Measurements from ENCODE around the gene WRAP53.
A peak's percentile ranks its signal among the peaks of the same experiment; 100 is the strongest.
"Not testable (repeated sequence)": the region's sequence is repeated elsewhere in the genome, so short reads cannot be mapped to it uniquely, and the experiment has no call there.

Gene WRAP53

DNA sequence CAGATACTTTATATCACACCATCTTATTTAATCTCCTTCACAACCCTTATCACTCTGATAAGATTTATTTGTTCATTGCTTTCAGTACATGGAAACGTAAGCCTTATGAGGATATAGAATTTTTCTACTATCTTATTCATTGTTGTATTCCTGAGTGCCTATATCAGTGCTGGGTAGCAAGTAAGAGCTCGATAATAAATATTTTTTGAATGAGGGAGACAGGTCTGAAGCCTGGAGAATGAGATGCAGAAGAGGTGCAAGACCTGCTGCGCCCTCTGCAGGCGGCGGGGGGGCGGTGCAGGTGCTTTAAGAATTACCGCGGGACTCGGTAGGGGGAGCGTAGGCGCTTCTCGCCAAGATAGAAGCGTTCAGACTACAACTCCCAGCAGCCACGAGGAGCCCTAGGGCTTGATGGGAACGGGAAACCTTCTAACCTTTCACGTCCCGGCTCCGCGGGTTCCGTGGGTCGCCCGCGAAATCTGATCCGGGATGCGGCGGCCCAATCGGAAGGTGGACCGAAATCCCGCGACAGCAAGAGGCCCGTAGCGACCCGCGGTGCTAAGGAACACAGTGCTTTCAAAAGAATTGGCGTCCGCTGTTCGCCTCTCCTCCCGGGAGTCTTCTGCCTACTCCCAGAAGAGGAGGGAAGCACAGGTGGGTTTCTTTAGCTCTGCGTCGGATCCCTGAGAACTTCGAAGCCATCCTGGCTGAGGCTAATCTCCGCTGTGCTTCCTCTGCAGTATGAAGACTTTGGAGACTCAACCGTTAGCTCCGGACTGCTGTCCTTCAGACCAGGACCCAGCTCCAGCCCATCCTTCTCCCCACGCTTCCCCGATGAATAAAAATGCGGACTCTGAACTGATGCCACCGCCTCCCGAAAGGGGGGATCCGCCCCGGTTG, at the start of gene WRAP53:
WRAP53 (plus strand) TSS at position 570 of the 900 bp plus-strand sequence; CDS start at position 742, 172 bp downstream.
- peak; percentile 89 to 91 for DNase-seq

DNA sequence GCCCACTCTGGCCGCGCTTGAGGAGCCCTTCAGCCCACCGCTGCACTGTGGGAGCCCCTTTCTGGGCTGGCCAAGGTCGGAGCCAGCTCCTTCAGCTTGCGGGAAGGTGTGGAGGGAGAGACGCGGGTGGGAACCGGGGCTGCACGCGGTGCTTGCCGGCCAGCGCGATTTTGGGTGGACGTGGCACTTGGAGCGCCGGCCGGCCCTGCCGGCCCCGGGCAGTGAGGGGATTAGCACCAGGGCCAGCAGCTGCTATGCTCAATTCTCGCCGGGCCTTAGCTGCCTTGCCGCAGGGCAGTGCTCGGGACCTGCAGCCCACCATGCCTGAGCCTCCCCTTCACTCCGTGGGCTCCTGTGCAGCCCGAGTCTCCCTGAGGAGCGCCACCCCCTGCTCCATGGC, 47.5 kb upstream of the WRAP53 start:
- DNase-seq: no peak

DNA sequence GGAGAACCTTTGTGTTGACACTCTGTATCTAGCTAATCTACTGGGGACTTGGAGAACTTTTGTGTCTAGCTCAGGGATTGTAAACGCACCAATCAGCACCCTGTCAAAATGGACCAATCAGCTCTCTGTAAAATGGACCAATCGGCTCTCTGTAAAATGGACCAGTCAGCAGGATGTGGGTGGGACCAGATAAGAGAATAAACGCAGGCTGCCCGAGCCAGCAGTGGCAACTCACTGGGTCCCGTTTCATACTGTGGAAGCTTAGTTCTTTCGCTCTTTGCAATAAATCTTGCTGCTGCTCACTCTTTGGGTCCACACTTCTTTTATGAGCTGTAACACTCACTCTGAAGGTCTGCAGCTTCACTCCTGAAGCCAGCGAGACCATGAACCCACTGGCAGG, 46.6 kb upstream of the WRAP53 start:
- DNase-seq: not testable (repeated sequence)

DNA sequence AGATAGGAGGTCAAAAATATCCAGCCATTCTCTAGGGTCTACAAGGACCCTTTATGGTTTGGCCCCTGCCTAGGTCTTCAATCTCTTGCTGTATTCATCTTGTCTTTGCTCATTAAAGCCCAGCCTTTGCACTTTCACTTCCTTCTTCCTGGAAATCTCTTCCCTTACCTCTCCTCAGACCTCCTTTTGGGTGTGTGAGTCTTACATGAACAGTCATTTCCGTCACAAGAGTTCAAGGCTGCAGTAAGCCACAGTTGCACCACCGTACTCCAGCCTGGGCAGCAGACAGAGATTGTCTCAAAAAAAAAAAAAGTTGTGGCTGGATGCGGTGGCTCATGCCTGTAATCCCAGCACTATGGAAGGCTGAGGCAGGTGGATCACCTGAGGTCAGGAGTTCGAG, 43.5 kb upstream of the WRAP53 start:
- no peak for DNase-seq

DNA sequence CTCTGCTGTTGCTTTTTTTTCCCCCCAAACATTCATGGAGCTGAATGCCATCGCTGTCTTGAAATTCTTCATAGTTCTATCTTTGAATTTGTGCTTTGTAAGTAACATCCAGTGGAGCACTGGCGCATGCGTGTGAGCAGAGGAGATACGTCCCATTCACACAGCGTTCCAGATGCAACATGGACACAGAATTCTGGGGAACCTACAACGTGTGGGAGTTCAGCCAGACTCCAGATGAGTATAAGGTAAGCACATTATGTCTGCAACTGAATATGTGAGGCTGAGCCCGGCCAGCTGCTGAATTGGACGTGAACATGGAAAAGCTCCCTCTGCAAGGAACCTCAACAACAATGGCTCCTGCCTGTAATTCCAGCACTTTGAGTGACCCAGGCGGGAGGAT, 41.8 kb upstream of the WRAP53 start:
- no peak for DNase-seq

DNA sequence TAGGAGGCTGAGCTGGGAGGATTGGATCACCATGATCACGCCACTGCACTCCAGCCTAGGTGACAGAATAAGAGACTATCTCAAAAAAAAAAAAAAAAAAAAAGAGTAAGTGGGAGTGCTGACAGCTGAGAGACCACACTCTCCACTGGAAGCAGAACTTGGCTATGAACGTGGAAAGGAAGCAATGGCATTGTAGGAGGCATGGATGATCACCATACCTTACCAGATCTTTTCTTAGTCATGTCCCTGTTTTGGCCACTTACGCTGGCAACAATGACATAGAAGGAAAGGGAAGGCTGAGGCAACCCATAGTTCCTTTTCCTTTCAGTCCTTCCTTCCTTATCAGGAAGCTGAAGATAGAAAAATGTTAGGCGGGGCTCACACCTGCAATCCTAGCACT, 41.3 kb upstream of the WRAP53 start:
- DNase-seq: no peak

DNA sequence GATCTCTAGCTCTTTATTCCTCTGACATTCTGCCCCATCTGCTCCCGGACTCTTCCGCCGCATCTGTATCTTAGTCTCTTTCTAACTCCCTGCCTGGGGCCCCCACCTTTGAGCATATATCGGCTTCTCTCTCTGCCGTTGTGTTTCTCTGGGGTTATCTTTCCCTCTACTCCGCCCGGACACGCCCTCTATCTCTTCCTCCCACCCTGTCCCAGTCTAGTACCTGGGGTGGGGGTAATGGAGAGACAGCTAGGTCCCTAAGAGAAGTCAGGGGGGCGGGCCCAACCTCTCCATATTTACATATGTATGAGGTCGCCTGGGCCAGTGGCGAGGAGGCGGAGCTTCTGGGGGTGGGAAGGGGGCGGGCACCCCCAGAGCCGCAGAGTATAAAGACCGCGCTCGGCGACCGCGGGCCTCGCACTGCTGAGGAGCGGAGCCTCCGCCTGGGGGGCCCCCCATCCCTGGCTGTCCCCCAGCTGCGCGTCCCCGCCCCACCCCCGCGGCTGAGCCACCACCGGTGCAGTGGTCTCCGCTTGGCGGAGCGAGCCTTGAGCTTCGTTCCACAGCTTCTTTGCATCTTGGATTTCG, 37.7 kb upstream of the WRAP53 start, which contains the start of gene ATP1B2:
ATP1B2 (plus strand) TSS at position 418 of the 588 bp plus-strand sequence. CDS start 593 bp downstream, outside the sequence.
- DNase-seq: peak; percentile 73 to 84

DNA sequence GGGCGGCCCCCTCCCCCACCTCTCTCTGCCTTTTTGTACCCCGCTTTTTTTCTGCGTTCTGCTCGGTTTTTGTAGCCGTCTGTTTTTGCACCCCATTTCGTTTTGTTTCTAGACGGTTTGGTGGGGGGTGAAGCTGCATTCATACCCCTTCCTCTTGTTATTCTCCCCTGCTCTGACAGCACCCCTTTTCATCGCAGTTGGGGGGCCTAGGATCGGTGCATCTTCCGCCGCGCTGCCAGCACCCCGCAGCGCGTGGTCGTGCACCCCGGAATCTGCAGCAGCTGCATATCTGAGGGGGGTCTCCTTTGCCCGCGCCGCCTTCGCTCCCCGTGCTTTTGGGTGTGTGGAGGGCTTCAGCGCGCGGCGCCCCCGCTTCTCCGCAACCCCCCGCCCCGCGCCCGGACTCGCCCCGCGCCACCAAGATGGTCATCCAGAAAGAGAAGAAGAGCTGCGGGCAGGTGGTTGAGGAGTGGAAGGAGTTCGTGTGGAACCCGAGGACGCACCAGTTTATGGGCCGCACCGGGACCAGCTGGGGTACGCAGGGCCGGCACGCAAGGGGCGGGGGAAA, 37.1 kb upstream of the WRAP53 start:
- no peak for DNase-seq

DNA sequence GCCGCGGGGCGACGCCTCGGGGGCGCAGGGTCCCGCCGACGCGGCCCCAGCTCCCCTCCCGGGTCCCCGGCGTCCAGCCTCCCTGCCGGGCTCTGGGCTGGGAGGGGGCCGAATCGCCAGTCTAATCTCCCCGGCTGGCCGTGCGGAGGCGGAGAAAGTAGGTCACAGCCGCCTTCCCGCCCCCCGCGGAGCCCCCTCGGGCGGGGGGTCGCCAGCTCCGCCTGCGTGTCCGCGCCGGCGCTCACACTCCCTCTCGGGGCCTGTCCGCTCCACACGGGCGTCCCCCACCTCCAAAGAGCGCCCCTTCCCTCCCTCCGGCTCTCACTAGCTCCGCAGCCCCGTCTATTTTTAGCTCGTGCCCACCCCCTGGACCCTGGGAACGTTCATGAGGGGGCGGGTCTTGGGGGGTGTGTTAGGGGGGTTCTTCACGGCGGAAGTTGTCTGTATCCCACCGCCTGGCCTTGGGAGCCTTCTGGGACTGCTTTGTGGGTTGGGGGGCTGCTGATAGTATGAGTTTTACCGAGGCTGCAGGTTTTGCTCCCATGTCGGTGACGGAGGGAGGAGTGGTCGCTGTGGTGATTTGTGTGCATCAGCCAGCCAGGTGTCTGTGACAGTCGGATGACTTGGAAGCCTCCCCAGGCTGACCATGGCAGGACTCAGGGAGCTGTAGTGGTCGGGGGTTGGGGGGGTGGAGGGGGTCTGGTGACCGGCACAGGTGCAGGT, 36.5 kb upstream of the WRAP53 start:
- no peak for DNase-seq

DNA sequence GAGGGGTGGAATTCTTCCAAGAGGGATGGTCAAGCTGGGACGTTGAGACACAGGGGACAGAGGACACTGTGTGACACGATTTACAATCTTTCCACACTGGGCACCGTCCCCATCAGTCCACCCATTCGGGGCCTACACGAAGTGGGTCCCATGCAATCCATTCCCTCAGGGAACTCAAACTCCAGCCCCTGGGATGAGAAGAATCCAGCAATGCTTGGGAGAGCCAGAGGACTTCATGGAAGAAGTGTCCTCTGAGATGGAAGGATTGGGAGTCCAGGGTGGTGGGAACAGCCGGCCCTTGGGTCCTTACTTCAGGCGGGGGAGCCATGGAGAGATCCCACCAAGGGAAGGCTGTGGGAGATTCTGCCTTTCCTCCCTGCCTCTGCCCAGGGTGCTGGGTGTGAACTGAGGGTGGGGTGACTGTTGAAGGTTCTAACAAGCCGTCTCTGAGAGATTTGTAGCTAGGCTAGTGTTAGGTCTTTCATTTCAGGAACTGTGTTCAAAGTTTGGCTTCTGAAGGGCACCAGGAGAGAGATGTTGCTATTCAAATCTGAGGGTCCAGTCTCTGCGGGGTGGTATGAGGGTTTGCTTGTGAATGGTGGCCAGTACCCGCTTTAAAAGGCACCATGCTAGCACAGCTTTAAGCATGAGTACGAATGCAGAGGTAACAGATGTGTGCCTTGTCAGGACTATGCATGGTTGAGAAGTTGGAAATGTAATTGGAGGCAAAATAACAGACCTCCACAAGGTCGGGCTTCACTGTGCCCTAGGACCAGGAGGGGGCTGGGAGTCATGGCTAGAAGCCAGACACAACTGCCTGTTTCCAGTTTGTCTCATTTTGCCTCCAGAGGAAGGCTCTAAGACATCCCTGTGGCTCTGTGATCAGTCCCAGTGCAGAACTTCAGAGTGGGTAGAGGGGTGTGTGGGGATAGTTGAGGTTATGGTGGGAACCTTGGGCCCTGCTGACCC, 35.6 kb upstream of the WRAP53 start:
- DNase-seq: no peak

DNA sequence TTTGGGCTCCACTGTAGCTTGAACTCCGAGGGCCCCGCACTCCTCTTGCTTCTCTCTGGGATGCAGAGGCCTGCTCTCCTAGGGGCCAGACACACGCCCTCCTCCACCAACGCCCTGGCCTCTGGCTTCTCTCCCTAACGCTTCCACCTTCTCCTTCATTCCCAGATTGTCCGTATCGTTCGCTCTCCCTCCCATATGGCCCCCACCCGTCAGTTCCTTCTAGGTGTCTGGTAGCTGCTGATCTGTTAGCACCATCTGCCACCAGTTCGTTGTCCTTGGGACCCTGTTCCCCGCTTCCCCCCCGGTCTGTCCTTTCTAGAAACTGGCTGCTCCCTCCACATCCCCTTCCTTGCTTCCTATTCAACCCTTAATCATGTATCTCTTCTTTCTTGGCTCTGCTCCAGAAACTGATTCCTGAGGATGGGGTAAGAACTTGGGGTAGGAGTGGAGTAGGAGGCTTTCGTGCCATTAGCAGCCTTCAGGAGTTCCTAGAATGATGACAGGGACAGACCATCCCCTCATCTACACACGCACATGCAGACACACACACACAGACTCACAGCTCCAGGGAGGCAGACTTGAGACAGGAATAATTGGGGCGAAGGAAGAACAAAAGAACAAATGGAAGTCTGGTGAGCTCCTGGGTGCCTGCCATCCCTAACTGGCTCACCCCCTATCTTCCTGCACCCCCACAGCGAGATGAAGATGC, 33.3 kb upstream of the WRAP53 start:
- DNase-seq: peak; percentile 19 to 55

DNA sequence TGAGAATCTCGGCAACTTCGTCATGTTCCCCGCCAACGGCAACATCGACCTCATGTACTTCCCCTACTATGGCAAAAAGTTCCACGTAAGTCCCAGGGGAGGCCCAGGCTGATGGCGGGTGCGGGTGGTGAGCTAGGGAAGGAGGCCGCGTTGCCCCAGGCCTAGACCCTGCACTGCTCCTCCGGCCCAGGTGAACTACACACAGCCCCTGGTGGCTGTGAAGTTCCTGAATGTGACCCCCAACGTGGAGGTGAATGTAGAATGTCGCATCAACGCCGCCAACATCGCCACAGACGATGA, 32.8 kb upstream of the WRAP53 start:
- DNase-seq: no peak

DNA sequence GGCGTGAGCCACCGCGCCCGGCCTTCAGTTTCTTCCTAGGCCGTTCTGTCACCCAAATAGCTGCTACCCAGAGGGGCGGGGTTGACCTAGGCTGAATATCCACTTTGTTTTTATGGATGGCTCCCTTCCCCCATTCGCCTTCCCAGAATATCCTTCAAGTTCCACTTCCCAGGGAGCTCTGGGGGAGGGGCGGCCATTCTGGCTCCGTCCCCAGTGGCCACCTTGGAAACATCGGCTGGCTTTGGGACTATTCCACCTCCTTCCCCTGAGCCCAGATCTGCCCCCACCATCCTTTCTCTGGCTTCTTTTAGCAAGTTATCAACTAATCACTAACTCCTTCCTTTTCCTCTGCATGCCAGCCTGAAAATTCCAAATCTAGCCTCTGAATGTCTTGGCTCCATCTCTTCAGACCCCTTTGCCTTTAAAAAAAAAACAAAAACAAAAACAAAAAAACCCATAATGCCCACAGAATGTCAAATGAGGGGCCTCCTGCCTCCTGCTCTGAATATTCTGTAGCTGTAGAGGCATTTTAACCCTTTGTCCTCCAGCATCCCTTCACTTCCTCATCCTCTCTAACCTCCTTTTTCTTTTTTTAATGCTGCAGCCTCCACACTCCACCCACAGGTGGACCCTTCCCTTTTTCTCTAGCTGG, 31.2 kb upstream of the WRAP53 start:
- DNase-seq: no peak

DNA sequence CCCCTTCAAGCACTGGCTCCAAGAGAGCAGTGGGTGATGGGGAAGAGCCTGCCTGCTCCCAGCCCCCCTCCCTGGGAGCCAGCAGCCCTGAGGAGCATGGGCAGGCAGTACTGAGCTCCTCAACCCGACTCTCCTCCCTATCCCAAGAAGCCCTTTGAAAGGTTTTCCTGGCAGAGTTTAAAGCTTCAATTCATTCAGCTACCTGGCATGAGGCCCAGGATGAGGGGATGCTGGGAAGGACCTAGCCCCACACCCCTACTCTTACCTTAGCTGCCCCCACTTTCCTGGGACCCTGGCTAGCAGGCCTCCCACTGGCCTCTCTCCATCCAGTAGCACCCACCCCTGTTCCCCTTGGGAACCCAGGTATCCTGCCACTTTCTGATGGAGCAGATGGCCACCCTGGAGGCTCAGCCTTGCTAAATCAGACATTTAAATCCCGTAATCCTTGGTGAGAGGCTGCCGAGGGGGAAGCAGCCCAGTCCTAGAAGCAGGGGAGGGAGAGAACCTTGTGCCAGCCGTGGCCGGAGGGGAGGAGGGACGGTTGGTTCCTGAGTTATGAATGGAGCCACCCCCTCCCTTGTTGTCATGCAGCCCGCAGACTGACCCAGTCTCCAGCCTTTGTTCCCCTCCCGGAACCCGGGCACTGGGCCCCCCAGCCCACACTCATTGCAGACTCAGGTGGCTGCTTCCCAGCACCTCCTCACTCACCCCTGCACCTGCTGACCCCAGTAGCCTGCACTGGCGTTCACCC, 20.4 kb upstream of the WRAP53 start:
- DNase-seq: peak; percentile 78 to 83

DNA sequence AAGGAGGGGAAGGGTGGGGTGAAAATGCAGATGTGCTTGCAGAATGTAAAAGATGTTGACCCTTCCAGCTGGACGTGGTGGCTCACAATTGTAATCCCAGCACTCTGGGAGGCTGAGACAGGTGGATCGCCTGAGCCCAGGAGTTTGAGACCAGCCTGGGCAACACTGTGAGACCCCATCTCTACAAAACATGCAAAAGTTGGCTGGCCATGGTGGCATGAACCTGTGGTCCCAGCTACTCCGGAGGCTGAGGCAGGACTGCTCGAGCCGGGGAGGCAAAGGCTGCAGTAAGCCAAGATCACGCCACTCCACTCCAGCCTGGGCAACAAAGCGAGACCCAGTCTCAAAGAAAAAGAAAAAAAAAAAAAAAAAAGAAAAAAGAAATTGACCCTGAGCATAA, 19.8 kb upstream of the WRAP53 start:
- no peak for DNase-seq

DNA sequence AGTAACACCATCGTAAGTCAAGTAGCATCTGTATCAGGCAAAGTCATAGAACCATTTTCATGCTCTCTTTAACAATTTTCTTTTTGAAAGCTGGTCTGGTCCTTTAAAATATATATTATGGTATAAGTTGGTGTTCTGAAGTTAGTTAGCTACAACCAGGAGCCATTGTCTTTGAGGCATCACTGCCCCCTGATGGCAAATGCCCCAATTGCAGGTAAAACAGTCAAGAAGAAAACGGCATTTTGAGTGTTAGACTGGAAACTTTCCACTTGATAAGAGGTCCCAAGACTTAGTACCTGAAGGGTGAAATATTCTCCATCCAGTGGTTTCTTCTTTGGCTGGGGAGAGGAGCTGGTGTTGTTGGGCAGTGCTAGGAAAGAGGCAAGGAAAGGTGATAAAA, 15.0 kb upstream of the WRAP53 start:
- DNase-seq: no peak

DNA sequence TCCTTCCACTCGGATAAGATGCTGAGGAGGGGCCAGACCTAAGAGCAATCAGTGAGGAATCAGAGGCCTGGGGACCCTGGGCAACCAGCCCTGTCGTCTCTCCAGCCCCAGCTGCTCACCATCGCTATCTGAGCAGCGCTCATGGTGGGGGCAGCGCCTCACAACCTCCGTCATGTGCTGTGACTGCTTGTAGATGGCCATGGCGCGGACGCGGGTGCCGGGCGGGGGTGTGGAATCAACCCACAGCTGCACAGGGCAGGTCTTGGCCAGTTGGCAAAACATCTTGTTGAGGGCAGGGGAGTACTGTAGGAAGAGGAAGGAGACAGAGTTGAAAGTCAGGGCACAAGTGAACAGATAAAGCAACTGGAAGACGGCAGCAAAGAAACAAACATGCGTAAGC, 13.3 kb upstream of the WRAP53 start:
- no peak for DNase-seq

DNA sequence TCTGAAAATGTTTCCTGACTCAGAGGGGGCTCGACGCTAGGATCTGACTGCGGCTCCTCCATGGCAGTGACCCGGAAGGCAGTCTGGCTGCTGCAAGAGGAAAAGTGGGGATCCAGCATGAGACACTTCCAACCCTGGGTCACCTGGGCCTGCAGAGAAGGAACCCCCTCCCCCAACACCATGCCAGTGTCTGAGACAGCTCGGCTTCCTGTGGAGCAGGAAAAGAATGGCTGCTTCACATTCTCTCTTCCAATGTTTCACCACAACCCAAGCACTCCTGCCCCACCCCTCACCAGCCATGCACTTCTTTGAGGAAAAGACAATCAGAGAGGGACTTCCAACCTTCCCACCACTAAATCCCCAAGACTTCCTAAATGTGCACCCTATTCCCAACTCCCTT, 11.7 kb upstream of the WRAP53 start:
- no peak for DNase-seq

DNA sequence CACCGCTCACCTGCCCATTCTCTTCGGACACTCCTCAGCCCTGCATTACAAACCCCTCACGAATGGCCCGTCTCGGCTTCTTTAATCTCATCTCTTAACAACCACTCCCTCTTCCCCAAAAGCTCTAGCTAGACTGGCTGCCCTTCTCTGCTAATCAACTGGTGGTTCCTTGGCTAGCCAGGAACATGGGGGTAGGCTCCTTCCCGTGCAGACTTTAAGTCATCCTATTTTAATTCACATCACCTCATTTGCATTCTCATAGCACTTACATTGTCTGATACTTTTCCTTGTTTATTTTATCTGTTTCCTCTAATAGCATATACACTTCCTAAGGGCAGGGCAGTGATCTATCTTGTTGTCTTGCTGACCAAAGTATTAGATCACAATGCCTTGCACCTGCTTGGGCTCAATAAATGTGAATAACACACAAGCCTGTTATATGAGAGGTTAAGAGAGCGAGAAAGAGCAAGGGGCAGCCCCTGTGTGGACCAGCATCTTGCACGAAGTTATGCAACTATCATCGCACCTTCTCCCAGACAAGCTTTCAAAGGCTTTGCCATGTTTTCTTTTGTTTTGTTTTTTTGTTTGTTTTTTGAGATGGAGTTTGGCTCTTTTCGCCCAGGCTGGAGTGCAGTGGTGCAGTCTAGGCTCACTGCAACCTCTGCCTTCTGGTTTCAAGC, 10.7 kb upstream of the WRAP53 start:
- no peak for DNase-seq
